ENCODE measurements around the gene ING5.

DNA sequence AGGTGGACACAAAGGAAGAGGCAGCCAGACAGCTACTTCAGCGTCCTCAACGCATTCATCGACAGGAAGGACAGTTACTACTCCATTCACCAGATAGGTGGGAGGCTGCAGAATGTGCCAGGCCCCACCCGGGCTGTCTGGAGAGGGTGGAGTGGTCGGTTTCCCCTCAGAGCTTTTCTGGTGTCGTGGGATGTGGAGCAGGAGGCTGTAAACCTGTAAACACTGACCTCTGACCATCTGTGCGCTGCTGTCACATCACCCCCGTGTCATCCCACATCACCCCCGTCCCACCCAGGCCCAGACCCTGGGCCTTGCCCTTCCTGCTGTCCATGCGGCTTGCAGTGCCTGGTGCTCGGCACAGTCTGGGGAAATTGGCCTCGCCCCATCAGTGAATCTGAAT is 47.3 kb upstream of the ING5 start:
- TF ChIP-seq, protein P1, sequence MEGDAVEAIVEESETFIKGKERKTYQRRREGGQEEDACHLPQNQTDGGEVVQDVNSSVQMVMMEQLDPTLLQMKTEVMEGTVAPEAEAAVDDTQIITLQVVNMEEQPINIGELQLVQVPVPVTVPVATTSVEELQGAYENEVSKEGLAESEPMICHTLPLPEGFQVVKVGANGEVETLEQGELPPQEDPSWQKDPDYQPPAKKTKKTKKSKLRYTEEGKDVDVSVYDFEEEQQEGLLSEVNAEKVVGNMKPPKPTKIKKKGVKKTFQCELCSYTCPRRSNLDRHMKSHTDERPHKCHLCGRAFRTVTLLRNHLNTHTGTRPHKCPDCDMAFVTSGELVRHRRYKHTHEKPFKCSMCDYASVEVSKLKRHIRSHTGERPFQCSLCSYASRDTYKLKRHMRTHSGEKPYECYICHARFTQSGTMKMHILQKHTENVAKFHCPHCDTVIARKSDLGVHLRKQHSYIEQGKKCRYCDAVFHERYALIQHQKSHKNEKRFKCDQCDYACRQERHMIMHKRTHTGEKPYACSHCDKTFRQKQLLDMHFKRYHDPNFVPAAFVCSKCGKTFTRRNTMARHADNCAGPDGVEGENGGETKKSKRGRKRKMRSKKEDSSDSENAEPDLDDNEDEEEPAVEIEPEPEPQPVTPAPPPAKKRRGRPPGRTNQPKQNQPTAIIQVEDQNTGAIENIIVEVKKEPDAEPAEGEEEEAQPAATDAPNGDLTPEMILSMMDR (IDR thresholded peaks at IDR 0.05; ENCODE audit: low read length): no peak
- no peak for TF ChIP-seq EZH2 (IDR thresholded peaks at IDR 0.05; ENCODE audit: borderline replicate concordance, low read length)
